Measurements from ENCODE around the gene DGKH.

The DGKH gene

GRCh38 chr13:42066542-42066941 is 18.1 kb downstream of the DGKH start:
- no peak for TF ChIP-seq TCF12 (IDR thresholded peaks at IDR 0.05; ENCODE audit: low read depth)

- TF ChIP-seq EGR1 (IDR thresholded peaks at IDR 0.05) (no peak), CREB1 (IDR thresholded peaks at IDR 0.05; ENCODE audit: low read depth) (no peak), ZBTB7A (IDR thresholded peaks at IDR 0.05; ENCODE audit: low read depth) (no peak), MAX (IDR thresholded peaks at IDR 0.05) (no peak), YY1 (IDR thresholded peaks at IDR 0.05; ENCODE audit: low read depth) (no peak), NFIC (IDR thresholded peaks at IDR 0.05) (no peak), TEAD4 (IDR thresholded peaks at IDR 0.05) (no peak), EP300 (IDR thresholded peaks at IDR 0.05; ENCODE audit: borderline replicate concordance) (no peak), CEBPB (IDR thresholded peaks at IDR 0.05) (no peak), REST (IDR thresholded peaks at IDR 0.05; ENCODE audit: low read depth) (no peak), TAF1 (IDR thresholded peaks at IDR 0.05; ENCODE audit: low read depth) (no peak), USF1 (IDR thresholded peaks at IDR 0.05) (no peak), RAD21 (IDR thresholded peaks at IDR 0.05; ENCODE audit: low read depth) (no peak), FOXM1 (IDR thresholded peaks at IDR 0.05; ENCODE audit: borderline replicate concordance, low read depth) (no peak), TCF12 (IDR thresholded peaks at IDR 0.05; ENCODE audit: low read depth) (no peak)
Observed at GRCh38 chr13:42068886-42069285, 20.4 kb downstream of the DGKH start.

GRCh38 chr13:42071672-42072419 is 23.4 kb downstream of the DGKH start:
- TF ChIP-seq TEAD4 (IDR thresholded peaks at IDR 0.05) (no peak), MAX (IDR thresholded peaks at IDR 0.05) (no peak), CEBPB (IDR thresholded peaks at IDR 0.05) (no peak), RAD21 (IDR thresholded peaks at IDR 0.05; ENCODE audit: low read depth) (no peak)

GRCh38 chr13:42073683-42074082 is 25.2 kb downstream of the DGKH start:
- TF ChIP-seq ZBTB7A (IDR thresholded peaks at IDR 0.05; ENCODE audit: low read depth) (no peak), EP300 (IDR thresholded peaks at IDR 0.05; ENCODE audit: borderline replicate concordance) (no peak), TCF12 (IDR thresholded peaks at IDR 0.05; ENCODE audit: low read depth) (no peak), RAD21 (IDR thresholded peaks at IDR 0.05; ENCODE audit: low read depth) (no peak), USF1 (IDR thresholded peaks at IDR 0.05) (no peak), TAF1 (IDR thresholded peaks at IDR 0.05; ENCODE audit: low read depth) (no peak), FOXM1 (IDR thresholded peaks at IDR 0.05; ENCODE audit: borderline replicate concordance, low read depth) (no peak), CEBPB (IDR thresholded peaks at IDR 0.05) (no peak), EGR1 (IDR thresholded peaks at IDR 0.05) (no peak), YY1 (IDR thresholded peaks at IDR 0.05; ENCODE audit: low read depth) (no peak), NFIC (IDR thresholded peaks at IDR 0.05) (no peak), TEAD4 (IDR thresholded peaks at IDR 0.05) (no peak), MAX (IDR thresholded peaks at IDR 0.05) (no peak), CREB1 (IDR thresholded peaks at IDR 0.05; ENCODE audit: low read depth) (no peak), REST (IDR thresholded peaks at IDR 0.05; ENCODE audit: low read depth) (no peak)

GRCh38 chr13:42075517-42075916 is 27.1 kb downstream of the DGKH start:
- TF ChIP-seq TEAD4 (IDR thresholded peaks at IDR 0.05) (no peak), MAX (IDR thresholded peaks at IDR 0.05) (no peak), RAD21 (IDR thresholded peaks at IDR 0.05; ENCODE audit: low read depth) (no peak), TCF12 (IDR thresholded peaks at IDR 0.05; ENCODE audit: low read depth) (no peak), USF1 (IDR thresholded peaks at IDR 0.05) (no peak), NFIC (IDR thresholded peaks at IDR 0.05) (no peak), CREB1 (IDR thresholded peaks at IDR 0.05; ENCODE audit: low read depth) (no peak), TAF1 (IDR thresholded peaks at IDR 0.05; ENCODE audit: low read depth) (no peak), EP300 (IDR thresholded peaks at IDR 0.05; ENCODE audit: borderline replicate concordance) (no peak), FOXM1 (IDR thresholded peaks at IDR 0.05; ENCODE audit: borderline replicate concordance, low read depth) (no peak), CEBPB (IDR thresholded peaks at IDR 0.05) (no peak), EGR1 (IDR thresholded peaks at IDR 0.05) (no peak), REST (IDR thresholded peaks at IDR 0.05; ENCODE audit: low read depth) (no peak), YY1 (IDR thresholded peaks at IDR 0.05; ENCODE audit: low read depth) (no peak), ZBTB7A (IDR thresholded peaks at IDR 0.05; ENCODE audit: low read depth) (no peak)

Measured in Ishikawa (cell line).